ENCODE measurements around the gene AP2A2.
"Not testable (repeated sequence)": the region's sequence is repeated elsewhere in the genome, so short reads cannot be mapped to it uniquely, and the experiment has no call there.

AP2A2 gene

GRCh38 chr11:954392-955153 is 28.9 kb downstream of the AP2A2 start:
- no peak for DNase-seq (ENCODE audit: low spot score)

GRCh38 chr11:955154-956063 is 29.7 kb downstream of the AP2A2 start:
- no peak for DNase-seq (ENCODE audit: low spot score)

GRCh38 chr11:957212-957920 is 31.7 kb downstream of the AP2A2 start:
- DNase-seq (ENCODE audit: low spot score), result no peak

- no peak for DNase-seq (ENCODE audit: low spot score)
Measured at GRCh38 chr11:958101-958500, 32.4 kb downstream of the AP2A2 start.

- DNase-seq (ENCODE audit: low spot score), result no peak
Measured at GRCh38 chr11:959027-959426, 33.4 kb downstream of the AP2A2 start.

GRCh38 chr11:959608-960007 is 33.9 kb downstream of the AP2A2 start:
- DNase-seq (ENCODE audit: low spot score), result no peak

- not testable (repeated sequence) for DNase-seq (ENCODE audit: low spot score)
Measured at GRCh38 chr11:961310-961920, 35.7 kb downstream of the AP2A2 start.

GRCh38 chr11:961921-962320 is 36.3 kb downstream of the AP2A2 start:
- DNase-seq (ENCODE audit: low spot score), result no peak

GRCh38 chr11:962688-963087 is 37.0 kb downstream of the AP2A2 start:
- DNase-seq (ENCODE audit: low spot score), result no peak

- DNase-seq (ENCODE audit: low spot score), result no peak
Measured at GRCh38 chr11:963852-964251, 38.2 kb downstream of the AP2A2 start.

- DNase-seq (ENCODE audit: low spot score), result peak; percentile 3
Measured at GRCh38 chr11:965206-965775, 39.6 kb downstream of the AP2A2 start.

GRCh38 chr11:967995-968751 is 42.5 kb downstream of the AP2A2 start:
- peak; percentile 11 for DNase-seq (ENCODE audit: low spot score)

GRCh38 chr11:968822-969221 is 43.2 kb downstream of the AP2A2 start:
- no peak for DNase-seq (ENCODE audit: low spot score)

GRCh38 chr11:969651-970205 is 44.1 kb downstream of the AP2A2 start:
- DNase-seq (ENCODE audit: low spot score), result peak; percentile 3

GRCh38 chr11:970319-970871 is 44.7 kb downstream of the AP2A2 start:
- peak; percentile 5 for DNase-seq (ENCODE audit: low spot score)

GRCh38 chr11:971092-971690 is 45.5 kb downstream of the AP2A2 start:
- peak; percentile 3 for DNase-seq (ENCODE audit: low spot score)

GRCh38 chr11:971731-972365 is 46.2 kb downstream of the AP2A2 start:
- no peak for DNase-seq (ENCODE audit: low spot score)

- no peak for DNase-seq (ENCODE audit: low spot score)
Measured at GRCh38 chr11:972523-973211, 47.0 kb downstream of the AP2A2 start.

- no peak for DNase-seq (ENCODE audit: low spot score)
Measured at GRCh38 chr11:973237-973636, 47.6 kb downstream of the AP2A2 start.
